ENCODE results near the gene ARL2.
A peak's percentile ranks its signal among the peaks of the same experiment; 100 is the strongest.

ARL2 gene

DNA sequence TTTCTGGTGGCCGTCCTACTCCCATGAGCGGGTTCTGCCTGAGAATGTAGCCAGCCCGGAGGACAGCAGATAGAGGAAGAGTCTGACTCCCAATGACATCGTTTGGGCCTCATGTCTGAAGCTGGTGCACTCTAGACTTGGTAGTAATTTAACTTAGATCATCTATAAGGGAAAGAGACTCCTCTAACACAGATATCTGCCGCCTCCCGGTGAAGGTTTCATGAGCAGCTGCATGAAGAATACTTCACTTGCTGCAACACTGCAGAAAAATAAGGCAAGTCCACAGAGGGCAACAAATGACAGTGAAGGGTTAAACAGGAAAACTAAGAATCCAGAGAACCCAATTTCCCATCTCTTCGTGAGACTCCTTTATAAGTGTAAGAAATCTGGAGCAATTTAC is 5.9 kb upstream of the ARL2 start:
- H3K4me1 ChIP-seq (ENCODE audit: low read length) = peaks cover 3% of the 10 kb centered on the region; the same call in 1 of the 2 replicates
- TF ChIP-seq EZH2phosphoT487 (IDR thresholded peaks at IDR 0.05; ENCODE audit: low read length) = no peak
- H3K9me3 ChIP-seq (replicated peaks; ENCODE audit: insufficient read depth, low read length) = no peaks in the 10 kb centered on the region
- no peaks in the 10 kb centered on the region for H3K79me2 ChIP-seq (ENCODE audit: low read length)
- peaks cover 3% of the 10 kb centered on the region; the same call in 1 of the 2 replicates for H3F3A ChIP-seq (ENCODE audit: insufficient read depth, low read length)
- H3K9ac ChIP-seq (ENCODE audit: low read length) = no peak overlapping the region
- no peak overlapping the region for H2AFZ ChIP-seq (ENCODE audit: low read length)
- no peaks in the 10 kb centered on the region for H3K27me3 ChIP-seq (replicated peaks; ENCODE audit: insufficient read depth, low read length)
- no peaks in the 10 kb centered on the region for H4K20me1 ChIP-seq (ENCODE audit: insufficient read depth, low read length)
- no peak overlapping the region for H3K4me2 ChIP-seq (ENCODE audit: low read depth, low read length)
- H3K9me2 ChIP-seq (replicated peaks; ENCODE audit: insufficient read depth, low read length) = no peaks in the 10 kb centered on the region
- H3K36me3 ChIP-seq (replicated peaks; ENCODE audit: insufficient read depth, low read length) = no peaks in the 10 kb centered on the region
- no peak for DNase-seq
- no peak overlapping the region for H3K4me3 ChIP-seq (ENCODE audit: low read length)
- no peak overlapping the region for H3K27ac ChIP-seq (ENCODE audit: low read length)

DNA sequence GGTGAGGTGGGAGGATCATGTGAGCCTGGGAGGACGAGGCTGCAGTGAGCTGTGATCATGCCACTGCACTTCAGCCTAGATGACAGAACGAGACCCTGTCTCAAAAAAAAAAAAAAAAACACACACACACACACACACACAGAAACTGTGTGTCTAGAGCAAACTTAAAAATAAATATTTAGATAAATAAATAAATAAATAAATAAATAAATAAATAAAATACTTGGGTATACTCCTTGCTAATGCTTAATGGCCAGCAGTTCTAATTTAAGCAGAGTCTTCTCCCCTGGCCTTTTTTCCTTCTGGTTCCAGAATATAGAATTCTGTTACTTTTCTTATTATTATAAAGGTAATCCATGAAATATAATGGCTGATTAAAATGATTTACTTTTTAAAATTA is 5.1 kb upstream of the ARL2 start:
- TF ChIP-seq, protein P1, sequence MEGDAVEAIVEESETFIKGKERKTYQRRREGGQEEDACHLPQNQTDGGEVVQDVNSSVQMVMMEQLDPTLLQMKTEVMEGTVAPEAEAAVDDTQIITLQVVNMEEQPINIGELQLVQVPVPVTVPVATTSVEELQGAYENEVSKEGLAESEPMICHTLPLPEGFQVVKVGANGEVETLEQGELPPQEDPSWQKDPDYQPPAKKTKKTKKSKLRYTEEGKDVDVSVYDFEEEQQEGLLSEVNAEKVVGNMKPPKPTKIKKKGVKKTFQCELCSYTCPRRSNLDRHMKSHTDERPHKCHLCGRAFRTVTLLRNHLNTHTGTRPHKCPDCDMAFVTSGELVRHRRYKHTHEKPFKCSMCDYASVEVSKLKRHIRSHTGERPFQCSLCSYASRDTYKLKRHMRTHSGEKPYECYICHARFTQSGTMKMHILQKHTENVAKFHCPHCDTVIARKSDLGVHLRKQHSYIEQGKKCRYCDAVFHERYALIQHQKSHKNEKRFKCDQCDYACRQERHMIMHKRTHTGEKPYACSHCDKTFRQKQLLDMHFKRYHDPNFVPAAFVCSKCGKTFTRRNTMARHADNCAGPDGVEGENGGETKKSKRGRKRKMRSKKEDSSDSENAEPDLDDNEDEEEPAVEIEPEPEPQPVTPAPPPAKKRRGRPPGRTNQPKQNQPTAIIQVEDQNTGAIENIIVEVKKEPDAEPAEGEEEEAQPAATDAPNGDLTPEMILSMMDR (IDR thresholded peaks at IDR 0.05; ENCODE audit: low read length) = no peak
- no peak for TF ChIP-seq EZH2phosphoT487 (IDR thresholded peaks at IDR 0.05; ENCODE audit: low read length)
- TF ChIP-seq EZH2 (optimal IDR thresholded peaks at IDR 0.05; ENCODE audit: low read depth, low read length) = no peak
- H2AFZ ChIP-seq (ENCODE audit: low read length) = no peak overlapping the region
- H3K27ac ChIP-seq (ENCODE audit: low read length) = no peak overlapping the region

DNA sequence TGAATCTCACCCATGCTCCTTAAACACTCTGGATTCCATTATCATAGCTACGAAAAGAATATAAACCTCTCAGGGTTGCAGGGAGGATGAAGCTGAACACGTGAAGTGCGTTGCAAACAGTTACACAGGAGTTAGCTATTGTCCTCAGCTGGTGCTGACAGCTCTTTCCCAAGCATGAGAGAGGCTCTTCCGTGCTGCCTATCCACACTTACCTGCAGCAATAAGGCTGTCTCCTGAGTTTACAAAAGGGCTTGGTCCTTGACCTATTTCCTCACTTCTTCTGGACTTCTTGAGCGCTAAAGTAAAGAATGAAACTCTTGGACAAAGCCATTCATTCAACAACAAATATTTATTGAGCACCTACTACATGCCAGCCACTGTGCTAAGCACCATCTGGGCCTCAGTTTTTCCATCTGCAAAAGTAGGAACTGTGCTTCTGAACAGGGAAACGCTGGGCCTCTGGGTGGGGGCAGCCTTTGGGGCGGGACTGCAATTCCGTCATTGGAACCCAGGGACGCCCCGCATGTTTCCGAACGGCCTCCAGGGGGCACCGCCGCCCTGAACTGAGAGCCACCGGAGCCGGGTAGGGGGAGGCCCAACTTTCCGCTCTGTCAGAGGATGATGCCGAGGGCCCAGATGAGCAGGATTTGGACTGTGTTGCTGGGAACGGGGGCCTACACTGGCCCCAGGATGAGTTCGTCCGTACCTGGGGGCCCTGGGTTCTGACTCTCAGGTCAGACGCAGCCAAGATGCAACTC is 651 bp upstream of the ARL2 start:
- Histone ChIP-seq H3K9me3 (replicated peaks; ENCODE audit: insufficient read depth, low read length) (no peaks in the 10 kb centered on the region), H3K9ac (ENCODE audit: low read length) (peak overlapping the region; percentile 94), H3K4me2 (ENCODE audit: low read depth, low read length) (peak overlapping the region; percentile 93), H3K79me2 (ENCODE audit: low read length) (peaks cover 7% of the 10 kb centered on the region), H3K9me2 (replicated peaks; ENCODE audit: insufficient read depth, low read length) (no peaks in the 10 kb centered on the region), H3K4me1 (ENCODE audit: low read length) (peaks cover 7% of the 10 kb centered on the region; the same call in 1 of the 2 replicates), H3K36me3 (replicated peaks; ENCODE audit: insufficient read depth, low read length) (no peaks in the 10 kb centered on the region), H2AFZ (ENCODE audit: low read length) (peak overlapping the region; percentile 99), H3K27ac (ENCODE audit: low read length) (peak overlapping the region; percentile 98), H3F3A (ENCODE audit: insufficient read depth, low read length) (peaks cover 14% of the 10 kb centered on the region; the same call in 1 of the 2 replicates), H4K20me1 (ENCODE audit: insufficient read depth, low read length) (no peaks in the 10 kb centered on the region), H3K4me3 (ENCODE audit: low read length) (peak overlapping the region; percentile 88), H3K27me3 (replicated peaks; ENCODE audit: insufficient read depth, low read length) (no peaks in the 10 kb centered on the region)
- TF ChIP-seq EZH2phosphoT487 (IDR thresholded peaks at IDR 0.05; ENCODE audit: low read length) = no peak
- TF ChIP-seq EZH2 (optimal IDR thresholded peaks at IDR 0.05; ENCODE audit: low read depth, low read length) = no peak
- TF ChIP-seq, protein P1 (IDR thresholded peaks at IDR 0.05; ENCODE audit: low read length) = peak; percentile 71
- DNase-seq = peak; percentile 90

More for the DNA sequence above, 5.1 kb upstream of the ARL2 start:
- Histone ChIP-seq H3K79me2 (ENCODE audit: low read length) (no peaks in the 10 kb centered on the region), H3K4me1 (ENCODE audit: low read length) (peaks cover 7% of the 10 kb centered on the region; the same call in 1 of the 2 replicates), H3K4me2 (ENCODE audit: low read depth, low read length) (no peak overlapping the region), H3K9me2 (replicated peaks; ENCODE audit: insufficient read depth, low read length) (no peaks in the 10 kb centered on the region), H3F3A (ENCODE audit: insufficient read depth, low read length) (peaks cover 10% of the 10 kb centered on the region; the same call in 1 of the 2 replicates), H3K4me3 (ENCODE audit: low read length) (no peak overlapping the region), H4K20me1 (ENCODE audit: insufficient read depth, low read length) (no peaks in the 10 kb centered on the region), H3K36me3 (replicated peaks; ENCODE audit: insufficient read depth, low read length) (no peaks in the 10 kb centered on the region), H3K27me3 (replicated peaks; ENCODE audit: insufficient read depth, low read length) (no peaks in the 10 kb centered on the region), H3K9me3 (replicated peaks; ENCODE audit: insufficient read depth, low read length) (no peaks in the 10 kb centered on the region), H3K9ac (ENCODE audit: low read length) (no peak overlapping the region)
- no peak for DNase-seq
